Nucleus accumbens (tissue), 56 donors: ENCODE results near the gene SEPTIN1.
"Not testable (repeated sequence)": the region's sequence is repeated elsewhere in the genome, so short reads cannot be mapped to it uniquely, and the experiment has no call there.

Experiments used
- DNase-seq, 56 donors: peaks; one replicate each; lab custom pipeline; 2025; lab: John Stamatoyannopoulos, UW

SEPTIN1 gene

GRCh38 chr16:30348929-30349328 is 33.4 kb downstream of the SEPTIN1 start:
- DNase-seq = no peak

- no peak for DNase-seq
These were observed 34.2 kb downstream of the SEPTIN1 start for GRCh38 chr16:30348113-30348512.

- no peak for DNase-seq
These were observed 36.1 kb downstream of the SEPTIN1 start for GRCh38 chr16:30346286-30346685.

- not testable (repeated sequence) for DNase-seq
These were observed 38.9 kb downstream of the SEPTIN1 start for GRCh38 chr16:30343491-30343820.

GRCh38 chr16:30342751-30343490 is 39.4 kb downstream of the SEPTIN1 start:
- no peak for DNase-seq

- DNase-seq = not testable (repeated sequence)
These were observed 40.4 kb downstream of the SEPTIN1 start for GRCh38 chr16:30341971-30342370.

- DNase-seq = peak in 5 of 56 donors; percentile 13 to 45 (median 17)
These were observed 41.7 kb downstream of the SEPTIN1 start for GRCh38 chr16:30340621-30341020.

GRCh38 chr16:30338715-30339114 is 43.6 kb downstream of the SEPTIN1 start:
- DNase-seq = not testable (repeated sequence)

- not testable (repeated sequence) for DNase-seq
These were observed 44.4 kb downstream of the SEPTIN1 start for GRCh38 chr16:30337964-30338357.

- peak in 4 of 56 donors; percentile 19 to 46 (median 33) for DNase-seq
These were observed 46.5 kb downstream of the SEPTIN1 start for GRCh38 chr16:30335598-30336474.

GRCh38 chr16:30335028-30335597 is 47.2 kb downstream of the SEPTIN1 start:
- peak in 49 of 56 donors; percentile 24 to 90 (median 67) for DNase-seq

- peak in 16 of 56 donors; percentile 6 to 65 (median 34) for DNase-seq
These were observed 47.8 kb downstream of the SEPTIN1 start for GRCh38 chr16:30334473-30334989.
